Astrocyte (in vitro differentiated cells and primary cell): ENCODE data around the gene TEAD1. TPM values are rescaled to one million over a fixed set of nuclear protein-coding genes. Genes with fewer than 3 reads are reported as not detected.

Source experiments
- DNase-seq: peaks from one replicate; pipeline ENCODE4 v3.0.0-alpha.2; 2010; ENCODE audit warnings: low read depth
- FAIRE-seq: peaks from 2 replicates; lab custom pipeline; 2011; peaks lifted over from hg19 to GRCh38; lab: Jason Lieb, UNC
- H2AFZ ChIP-seq: 2 replicates; pipeline ENCODE4 v1.6.0; 2012; ENCODE audit warnings: low read depth, low read length, inconsistent platforms
- H3K27ac ChIP-seq: 2 replicates; pipeline ENCODE4 v1.5.1; 2011; ENCODE audit warnings: low read depth, low read length, inconsistent platforms
- H3K27me3 ChIP-seq: 2 replicates; pipeline ENCODE4 v1.6.0; 2011; ENCODE audit warnings: low read length, inconsistent platforms; ENCODE audit not compliant: insufficient read depth
- H3K36me3 ChIP-seq: 2 replicates; pipeline ENCODE4 v1.5.1; 2011; ENCODE audit warnings: low read length, inconsistent platforms; ENCODE audit not compliant: insufficient read depth
- H3K4me1 ChIP-seq: 2 replicates; pipeline ENCODE4 v1.5.1; 2011; ENCODE audit warnings: low read length, inconsistent platforms; ENCODE audit not compliant: insufficient read depth
- H3K4me2 ChIP-seq: 2 replicates; pipeline ENCODE4 v1.6.0; 2012; ENCODE audit warnings: low read length, inconsistent platforms
- H3K4me3 ChIP-seq: 2 replicates; pipeline ENCODE4 v1.5.1; 2011; ENCODE audit warnings: low read depth, mild to moderate bottlenecking, low read length, inconsistent platforms; ENCODE audit not compliant: insufficient read depth
- H3K79me2 ChIP-seq: 2 replicates; pipeline ENCODE4 v1.6.0; 2012; ENCODE audit warnings: mild to moderate bottlenecking, low read length, inconsistent platforms; ENCODE audit not compliant: insufficient read depth
- H3K9ac ChIP-seq: 2 replicates; pipeline ENCODE4 v1.6.0; 2012; ENCODE audit warnings: mild to moderate bottlenecking, low read length, inconsistent platforms
- H3K9me3 ChIP-seq: 2 replicates; pipeline ENCODE4 v1.5.1; 2012; ENCODE audit warnings: low read depth, mild to moderate bottlenecking, low read length, inconsistent platforms; ENCODE audit not compliant: insufficient read depth
- H4K20me1 ChIP-seq: 2 replicates; pipeline ENCODE4 v1.6.0; 2012; ENCODE audit warnings: low read length, inconsistent platforms; ENCODE audit not compliant: insufficient read depth
- H3K27ac Mint-ChIP-seq: one replicate; pipeline ENCODE4 v1.8.0; 2021; ENCODE audit warnings: mild to moderate bottlenecking, mixed read lengths; ENCODE audit not compliant: unreplicated experiment
- H3K27me3 Mint-ChIP-seq: one replicate; pipeline ENCODE4 v1.8.0; 2021; ENCODE audit warnings: low read depth, mixed read lengths; ENCODE audit not compliant: unreplicated experiment
- H3K36me3 Mint-ChIP-seq: one replicate; pipeline ENCODE4 v1.8.0; 2021; ENCODE audit warnings: low read depth, mixed read lengths; ENCODE audit not compliant: unreplicated experiment
- H3K4me1 Mint-ChIP-seq: one replicate; pipeline ENCODE4 v1.8.0; 2021; ENCODE audit warnings: low read depth, mixed read lengths; ENCODE audit not compliant: unreplicated experiment
- H3K4me3 Mint-ChIP-seq: one replicate; pipeline ENCODE4 v1.8.0; 2021; ENCODE audit warnings: mild to moderate bottlenecking, moderate library complexity, mixed read lengths; ENCODE audit not compliant: unreplicated experiment
- H3K9me3 Mint-ChIP-seq: one replicate; pipeline ENCODE4 v1.8.0; 2021; ENCODE audit warnings: mild to moderate bottlenecking, mixed read lengths; ENCODE audit not compliant: unreplicated experiment
- EZH2 ChIP-seq: IDR thresholded peaks from 2 replicates; pipeline ENCODE4 v1.6.1; 2012; ENCODE audit warnings: mild to moderate bottlenecking, low read length, inconsistent platforms; ENCODE audit not compliant: insufficient read depth
- total RNA-seq: library from RNA; stranded (reverse); gene quantifications from 2 replicates; pipeline ENCODE4 v1.2.1, GENCODE V29; 2021
- TF ChIP-seq, protein P1 (sequence below): IDR thresholded peaks from 2 replicates; pipeline ENCODE4 v1.5.1; 2011; ENCODE audit warnings: low read depth, mild to moderate bottlenecking, inconsistent platforms, low read length, moderate library complexity; ENCODE audit not compliant: insufficient read depth

The TEAD1 gene
- total RNA-seq, 1 donor from 2014 or later = 149 TPM

GRCh38 chr11:12679471-12679870 lies 5.2 kb downstream of the TEAD1 start:
- no peak for FAIRE-seq
- Histone ChIP-seq H3K27ac (peak overlapping the region; percentile 54), H3K9ac (peak overlapping the region; percentile 94), H4K20me1 (peaks cover 68% of the 10 kb centered on the region), H3K4me1 (peaks cover 43% of the 10 kb centered on the region), H3K79me2 (peaks cover 95% of the 10 kb centered on the region), H3K27me3 (no peaks in the 10 kb centered on the region), H3K36me3 (peaks cover 2% of the 10 kb centered on the region), H3K4me2 (peak overlapping the region; percentile 94), H3K9me3 (no peaks in the 10 kb centered on the region), H3K4me3 (peak overlapping the region; percentile 85), H2AFZ (no peak overlapping the region)
- H3K27ac Mint-ChIP-seq = peak overlapping the region; percentile 64
- TF ChIP-seq, protein P1, sequence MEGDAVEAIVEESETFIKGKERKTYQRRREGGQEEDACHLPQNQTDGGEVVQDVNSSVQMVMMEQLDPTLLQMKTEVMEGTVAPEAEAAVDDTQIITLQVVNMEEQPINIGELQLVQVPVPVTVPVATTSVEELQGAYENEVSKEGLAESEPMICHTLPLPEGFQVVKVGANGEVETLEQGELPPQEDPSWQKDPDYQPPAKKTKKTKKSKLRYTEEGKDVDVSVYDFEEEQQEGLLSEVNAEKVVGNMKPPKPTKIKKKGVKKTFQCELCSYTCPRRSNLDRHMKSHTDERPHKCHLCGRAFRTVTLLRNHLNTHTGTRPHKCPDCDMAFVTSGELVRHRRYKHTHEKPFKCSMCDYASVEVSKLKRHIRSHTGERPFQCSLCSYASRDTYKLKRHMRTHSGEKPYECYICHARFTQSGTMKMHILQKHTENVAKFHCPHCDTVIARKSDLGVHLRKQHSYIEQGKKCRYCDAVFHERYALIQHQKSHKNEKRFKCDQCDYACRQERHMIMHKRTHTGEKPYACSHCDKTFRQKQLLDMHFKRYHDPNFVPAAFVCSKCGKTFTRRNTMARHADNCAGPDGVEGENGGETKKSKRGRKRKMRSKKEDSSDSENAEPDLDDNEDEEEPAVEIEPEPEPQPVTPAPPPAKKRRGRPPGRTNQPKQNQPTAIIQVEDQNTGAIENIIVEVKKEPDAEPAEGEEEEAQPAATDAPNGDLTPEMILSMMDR = no peak
- TF ChIP-seq EZH2 = no peak
- no peak for DNase-seq
- no peaks in the 10 kb centered on the region for H3K27me3 Mint-ChIP-seq
- peak overlapping the region; percentile 97 for H3K4me3 Mint-ChIP-seq
- no peaks in the 10 kb centered on the region for H3K9me3 Mint-ChIP-seq
- peaks cover 3% of the 10 kb centered on the region for H3K36me3 Mint-ChIP-seq
- H3K4me1 Mint-ChIP-seq = peaks cover 59% of the 10 kb centered on the region

DNA sequence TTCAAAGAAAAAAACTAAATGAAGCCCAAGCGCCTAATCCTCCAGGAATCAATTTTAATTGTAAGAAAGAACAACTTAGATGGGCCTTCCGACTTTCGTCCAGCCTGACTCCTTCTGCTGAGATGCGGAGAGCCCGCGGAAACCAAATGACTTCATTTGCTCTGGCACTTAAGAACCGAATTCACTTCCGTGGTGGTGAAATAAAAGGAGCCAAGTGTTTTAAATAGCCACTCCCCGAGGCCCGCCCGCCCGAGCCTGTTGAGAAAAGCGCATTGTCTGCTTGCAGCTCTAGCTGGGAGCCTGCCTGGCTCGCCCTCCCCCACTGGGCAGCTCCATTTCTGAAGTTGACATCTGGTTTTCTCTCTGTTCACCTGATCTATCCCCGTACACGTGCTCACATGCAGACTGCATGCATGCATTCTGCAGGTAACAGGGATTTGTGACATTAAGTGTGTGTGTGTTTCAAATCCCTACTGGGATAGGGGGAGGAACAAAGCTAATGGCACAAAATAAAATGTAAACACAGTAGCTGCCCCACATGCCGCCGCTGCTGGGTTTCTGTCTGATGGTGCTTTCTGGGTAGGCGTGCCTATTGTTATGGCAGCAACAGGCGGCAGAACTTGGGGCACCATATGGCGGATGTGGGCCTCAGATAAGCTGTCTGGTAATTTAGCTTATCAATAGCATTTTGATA lies 6.2 kb downstream of the TEAD1 start:
- Histone ChIP-seq H3K4me3 (peak overlapping the region; percentile 17), H3K27ac (peak overlapping the region; percentile 54), H3K4me2 (peak overlapping the region; percentile 94), H4K20me1 (peaks cover 72% of the 10 kb centered on the region), H3K9me3 (no peaks in the 10 kb centered on the region), H3K79me2 (peaks cover 100% of the 10 kb centered on the region), H3K36me3 (peaks cover 2% of the 10 kb centered on the region), H3K9ac (peak overlapping the region; percentile 94), H3K27me3 (no peaks in the 10 kb centered on the region), H3K4me1 (peaks cover 53% of the 10 kb centered on the region), H2AFZ (no peak overlapping the region)
- H3K27ac Mint-ChIP-seq = peak overlapping the region; percentile 84
- DNase-seq (peak; percentile 94), FAIRE-seq (no peak)
- TF ChIP-seq, protein P1 = no peak
- TF ChIP-seq EZH2 = no peak
- no peaks in the 10 kb centered on the region for H3K9me3 Mint-ChIP-seq
- no peaks in the 10 kb centered on the region for H3K27me3 Mint-ChIP-seq
- H3K36me3 Mint-ChIP-seq = peaks cover 3% of the 10 kb centered on the region
- peak overlapping the region; percentile 73 for H3K4me3 Mint-ChIP-seq
- H3K4me1 Mint-ChIP-seq = peaks cover 68% of the 10 kb centered on the region

DNA sequence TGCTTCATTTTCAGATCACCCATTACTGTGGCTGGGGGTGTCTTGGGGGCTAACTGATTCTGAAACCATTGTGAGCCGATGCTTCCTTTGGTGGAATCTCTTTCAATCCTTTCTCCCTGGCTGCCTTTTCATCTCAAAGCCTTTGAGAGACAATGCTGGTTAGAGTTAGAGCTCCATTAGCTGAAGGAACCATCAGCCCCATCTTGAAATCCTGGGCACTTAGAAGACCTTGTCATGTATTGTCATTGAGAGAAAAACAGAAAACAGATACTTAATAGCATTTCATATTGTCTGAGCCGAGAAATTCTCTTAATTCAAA lies 6.7 kb downstream of the TEAD1 start:
- Histone ChIP-seq H3K27me3 (no peaks in the 10 kb centered on the region), H3K4me2 (peak overlapping the region; percentile 94), H3K79me2 (peaks cover 100% of the 10 kb centered on the region), H2AFZ (no peak overlapping the region), H3K9ac (peak overlapping the region; percentile 15), H3K4me3 (no peak overlapping the region), H3K4me1 (peaks cover 57% of the 10 kb centered on the region), H3K9me3 (no peaks in the 10 kb centered on the region), H3K36me3 (peaks cover 2% of the 10 kb centered on the region), H3K27ac (peak overlapping the region; percentile 34), H4K20me1 (peaks cover 76% of the 10 kb centered on the region)
- Mint-ChIP-seq H3K27me3 (no peaks in the 10 kb centered on the region), H3K9me3 (no peaks in the 10 kb centered on the region), H3K27ac (peak overlapping the region; percentile 84), H3K4me1 (peaks cover 72% of the 10 kb centered on the region), H3K4me3 (peak overlapping the region; percentile 73), H3K36me3 (peaks cover 3% of the 10 kb centered on the region)
- DNase-seq (no peak), FAIRE-seq (no peak)
- TF ChIP-seq, protein P1 = no peak
- no peak for TF ChIP-seq EZH2
